GM21619 (cell line): ENCODE measurements around the gene SLC4A11.

Experiments used
- ATAC-seq: cut with Tn5 transposase; IDR thresholded peaks from one replicate; pipeline ENCODE4 v1.9.1; 2021; ENCODE audit not compliant: unreplicated experiment

SLC4A11 gene

DNA sequence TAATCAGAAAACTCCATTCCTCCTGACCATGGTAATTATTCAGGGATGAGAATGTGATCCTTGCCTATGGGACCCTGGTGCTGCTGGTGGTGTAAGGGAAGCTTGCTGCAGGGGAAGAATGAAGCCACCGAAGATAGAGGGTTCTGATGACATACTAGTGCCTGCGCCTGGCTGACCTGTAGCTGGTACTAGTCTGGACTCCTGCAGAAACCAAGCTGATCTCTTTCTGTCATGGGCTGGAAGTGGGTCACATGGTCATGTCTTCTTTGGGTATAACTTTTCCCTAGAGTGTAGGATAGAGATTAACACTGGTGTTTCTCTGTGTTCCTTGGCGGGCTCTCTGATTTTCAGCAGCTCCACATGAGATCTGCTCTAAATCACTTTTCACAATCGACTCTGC, 8.6 kb upstream of the SLC4A11 start:
- ATAC-seq: no peak

DNA sequence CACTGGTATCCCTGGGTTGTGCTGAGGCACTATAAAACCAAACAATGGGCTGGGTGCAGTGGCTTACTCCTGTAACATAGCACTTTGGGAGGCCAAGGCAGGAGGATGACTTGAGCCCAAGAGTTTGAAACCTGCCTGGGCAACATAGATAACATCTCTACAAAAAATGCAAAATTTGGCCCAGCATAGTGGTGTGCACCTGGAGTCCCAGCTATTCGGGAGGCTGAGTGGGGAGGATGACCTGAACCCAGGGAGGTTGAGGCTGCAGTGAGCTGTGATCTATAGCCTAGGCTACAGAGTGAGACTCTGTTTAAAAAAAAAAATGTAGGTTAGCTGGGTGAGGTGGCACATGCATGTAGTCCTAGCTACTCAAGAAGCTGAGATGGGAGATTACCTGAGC, 7.7 kb upstream of the SLC4A11 start:
- no peak for ATAC-seq

DNA sequence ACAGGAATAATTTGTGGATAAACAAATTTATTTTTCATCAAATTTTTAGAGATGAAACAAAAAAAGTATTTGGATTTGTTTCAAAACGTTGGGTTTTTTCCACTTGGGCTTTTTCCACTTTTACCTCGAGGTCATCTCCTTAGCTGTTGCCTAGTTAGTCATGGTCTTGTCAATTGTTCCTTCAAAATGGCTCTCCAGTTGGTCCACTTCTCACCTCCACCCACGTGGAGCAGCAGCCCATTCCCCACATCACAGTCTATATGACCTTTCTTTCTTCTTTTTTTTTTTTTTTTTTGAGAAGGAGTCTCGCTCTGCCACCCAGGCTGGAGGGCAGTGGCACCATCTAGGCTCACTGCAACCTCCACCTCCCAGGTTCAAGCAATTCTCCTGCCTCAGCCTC, 6.7 kb upstream of the SLC4A11 start:
- no peak for ATAC-seq

DNA sequence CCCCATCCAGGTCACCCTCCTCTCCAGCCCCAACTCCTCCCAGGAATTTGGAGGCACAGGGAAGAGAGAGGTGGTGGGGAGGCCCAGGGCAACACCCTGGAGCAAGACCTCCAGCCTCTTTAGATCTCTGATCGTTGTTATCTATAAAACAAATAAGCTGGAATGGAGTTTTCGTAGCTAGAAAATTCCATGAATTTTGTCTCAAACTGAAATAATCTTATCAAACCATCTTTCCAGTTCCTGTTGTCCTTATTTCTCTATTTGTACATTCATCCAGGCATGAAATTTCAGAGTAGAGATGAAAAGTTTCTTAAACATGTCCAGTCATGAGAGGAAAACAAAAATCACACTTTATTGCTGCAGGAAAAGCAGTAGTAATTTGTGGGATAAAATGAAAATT, 6.2 kb upstream of the SLC4A11 start:
- no peak for ATAC-seq

DNA sequence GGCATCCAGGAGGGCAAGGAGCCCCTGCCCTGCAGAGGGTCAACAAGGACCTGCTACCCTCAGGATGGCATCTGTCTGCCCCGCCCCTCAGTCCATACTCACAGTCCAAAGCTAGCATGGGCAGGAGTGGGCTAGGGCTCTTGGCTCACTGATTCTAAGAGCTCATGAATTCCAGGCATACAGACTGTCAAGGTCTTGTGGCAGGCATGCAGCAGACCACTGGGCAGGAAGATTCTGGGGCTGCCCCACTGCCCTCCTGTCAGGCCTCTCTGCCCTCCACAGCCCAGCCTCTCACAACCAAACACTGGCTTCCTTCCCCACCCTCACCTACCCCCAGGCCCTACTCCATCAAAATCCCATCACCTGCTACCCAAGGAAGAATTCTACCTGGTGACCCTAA, 5.6 kb upstream of the SLC4A11 start:
- ATAC-seq: no peak

DNA sequence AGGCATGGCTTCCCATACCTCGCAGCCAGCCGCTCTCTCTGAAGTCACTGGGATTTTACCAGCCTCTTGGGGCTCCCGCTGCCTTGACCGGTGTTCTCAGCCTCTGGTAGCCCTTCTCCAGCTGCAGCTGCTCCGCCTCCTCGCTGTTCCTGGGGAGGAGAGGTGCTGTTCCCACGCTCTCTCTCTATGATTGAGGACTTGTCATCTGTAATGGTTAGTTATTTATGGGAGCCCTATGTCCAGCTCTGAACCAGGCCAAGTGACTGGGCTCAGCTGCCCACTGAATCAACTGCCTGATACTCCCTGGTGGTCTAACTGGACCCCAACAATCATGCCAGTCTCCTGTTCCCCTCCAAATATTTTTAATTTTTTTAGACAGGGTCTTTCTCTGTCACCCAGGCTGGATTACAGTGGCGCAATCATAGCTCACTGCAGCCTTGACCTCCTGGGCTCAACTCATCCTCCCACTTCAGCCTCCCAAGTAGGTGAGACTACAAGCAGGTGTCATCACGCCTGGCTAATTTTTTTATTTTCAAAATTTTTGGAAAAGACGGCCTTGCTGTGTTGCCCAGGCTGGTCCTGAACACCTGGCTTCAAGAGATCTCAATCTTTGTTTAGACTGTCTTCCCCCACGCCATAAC, 4.8 kb upstream of the SLC4A11 start:
- no peak for ATAC-seq

DNA sequence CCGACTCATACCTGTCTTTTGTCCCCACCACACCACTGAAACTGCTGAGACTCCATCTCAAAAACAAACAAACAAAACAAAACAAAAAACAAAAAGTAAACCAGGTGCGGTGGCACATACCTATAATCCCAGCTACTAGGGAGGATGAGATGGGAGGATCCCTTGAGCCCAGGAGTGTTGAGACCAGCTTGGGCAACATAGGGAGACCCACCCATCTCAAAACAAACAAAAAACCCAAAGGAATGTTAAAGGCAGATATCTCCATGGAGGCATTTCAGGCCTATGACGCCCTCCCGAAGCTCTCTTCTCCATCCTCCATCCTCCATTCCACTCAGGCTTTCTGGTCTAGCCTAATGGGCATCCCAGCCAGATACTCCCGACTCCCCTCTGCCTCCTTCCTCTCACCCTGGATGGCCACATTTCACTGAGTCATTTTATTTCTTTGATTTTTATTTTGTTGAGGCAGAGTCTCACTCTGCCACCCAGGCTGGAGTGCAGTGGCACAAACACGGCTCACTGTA, 3.2 kb upstream of the SLC4A11 start:
- no peak for ATAC-seq

DNA sequence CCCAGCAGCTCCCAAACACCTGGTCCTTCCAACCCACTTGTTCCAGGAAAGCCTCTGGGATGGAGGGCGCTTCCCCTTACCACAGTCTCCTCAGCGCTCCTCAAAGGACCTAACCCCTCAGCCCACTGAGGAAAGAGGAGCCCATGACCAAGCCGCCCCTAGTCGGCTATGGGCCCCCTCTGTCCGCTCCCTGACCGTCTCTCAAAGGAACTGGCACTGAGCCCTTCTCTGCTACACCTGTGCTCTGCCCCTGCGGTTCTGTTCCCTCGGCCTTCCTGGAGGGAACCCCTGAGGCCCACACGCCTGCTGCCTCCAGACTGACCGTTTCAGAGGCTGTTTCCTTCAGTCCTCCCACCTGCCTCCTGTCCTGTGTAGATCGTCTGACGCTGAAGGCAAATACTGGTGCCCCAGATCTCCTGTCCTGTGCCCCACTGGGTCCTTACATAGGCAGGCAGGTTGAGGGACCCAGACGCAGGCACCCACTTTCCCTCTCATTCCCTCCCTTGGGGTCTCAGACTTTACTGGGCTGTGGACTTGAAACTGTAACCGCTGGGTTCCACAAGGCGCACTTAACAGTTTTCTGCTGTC, 1.9 kb upstream of the SLC4A11 start:
- ATAC-seq: no peak

DNA sequence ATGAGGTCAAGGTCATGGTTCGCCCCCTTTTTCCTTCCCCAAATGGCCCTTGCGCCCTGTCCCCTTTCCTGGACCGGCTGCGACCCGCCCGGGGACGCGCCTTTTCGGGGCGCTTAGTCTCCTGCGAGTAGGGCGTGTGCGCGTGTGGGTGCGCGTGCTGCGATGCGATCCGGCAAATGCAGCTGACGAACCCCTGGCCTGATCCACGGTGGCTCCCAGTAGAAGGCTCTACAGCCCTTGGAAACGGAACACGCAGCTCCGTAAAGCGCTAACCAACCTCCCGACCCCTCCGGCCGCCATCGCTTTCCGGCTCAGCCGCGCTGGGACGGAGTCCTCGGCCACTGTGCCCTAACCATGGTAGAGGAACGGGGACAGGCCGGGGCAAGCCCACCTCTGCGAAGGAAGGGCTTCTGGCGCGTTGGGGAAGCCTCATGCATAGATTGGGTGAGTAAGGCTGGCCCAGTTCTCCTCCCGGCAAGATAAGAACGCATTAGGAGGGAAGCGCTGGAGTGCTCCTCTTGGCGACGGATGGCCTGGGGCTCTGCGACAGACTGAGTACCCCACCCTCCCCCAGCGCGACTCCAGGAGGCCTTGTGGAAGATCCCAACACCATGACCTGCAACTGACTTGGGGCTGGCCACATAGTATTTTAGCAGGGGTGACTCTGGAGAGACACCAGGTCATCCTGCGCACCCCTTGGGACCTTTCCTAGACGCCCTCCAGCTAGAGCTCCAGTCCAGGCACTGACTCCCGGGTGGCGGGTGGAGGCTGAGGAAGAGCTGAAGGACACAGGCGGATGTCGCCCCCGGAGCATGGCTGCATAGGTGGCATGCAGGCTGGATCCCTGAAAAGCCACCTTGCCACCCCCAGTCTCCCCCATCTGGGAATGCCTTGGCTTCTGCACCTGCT, 1.1 kb upstream of the SLC4A11 start:
- ATAC-seq: no peak

DNA sequence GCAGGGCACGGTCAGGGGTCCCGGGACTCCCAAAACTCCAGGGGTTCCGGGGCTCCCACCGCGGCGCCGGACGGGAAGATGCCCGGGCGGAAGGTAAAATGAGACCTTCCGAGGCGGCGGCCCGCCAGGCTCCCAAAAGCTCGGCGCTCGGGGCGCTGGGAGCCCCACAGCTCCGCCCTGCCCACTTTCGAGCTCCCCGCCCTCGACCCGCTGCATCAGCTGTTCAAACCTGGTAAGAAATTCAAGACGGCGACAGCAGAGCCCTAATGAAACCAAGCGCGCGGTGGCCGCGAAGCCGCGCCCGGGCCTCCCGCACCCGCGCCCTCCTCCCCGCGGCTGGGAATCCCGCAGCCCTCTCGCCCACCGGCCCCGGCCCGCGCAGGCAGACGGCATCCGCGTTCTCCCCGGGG, 369 bp downstream of the SLC4A11 start:
- ATAC-seq: peak; percentile 44

DNA sequence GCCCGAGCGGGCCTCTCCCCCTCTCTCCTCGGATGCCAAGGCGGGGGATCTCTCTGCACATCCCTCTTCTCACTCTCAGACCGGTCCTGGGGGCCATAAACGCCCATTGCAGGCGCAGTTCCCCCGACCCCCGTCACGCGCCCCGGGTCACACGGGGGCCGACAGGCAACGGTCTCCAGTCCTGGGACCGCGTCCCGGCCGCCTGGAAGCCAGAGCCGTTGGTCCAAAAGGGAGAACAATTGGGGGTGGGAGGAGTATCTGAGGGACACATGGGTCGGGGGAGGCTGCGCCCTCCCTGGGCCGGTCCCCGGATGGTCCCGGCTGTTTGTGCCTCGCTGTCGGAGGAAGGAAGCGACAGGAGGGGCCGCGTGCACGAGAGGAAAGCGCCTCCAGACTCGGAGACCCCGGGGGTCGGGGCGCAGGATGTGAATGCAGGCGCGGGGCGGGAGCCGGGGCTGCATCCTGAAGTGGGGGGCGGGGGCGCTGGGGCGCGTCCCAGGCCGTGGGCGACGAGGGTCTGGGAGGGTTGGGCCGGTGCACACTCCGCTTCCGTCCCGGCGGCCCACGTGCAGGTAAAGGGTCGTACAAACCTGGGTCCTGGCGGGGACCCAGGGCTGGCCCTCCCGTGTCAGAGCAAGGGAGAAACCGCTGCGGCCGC, 903 bp downstream of the SLC4A11 start:
- ATAC-seq: peak; percentile 9

DNA sequence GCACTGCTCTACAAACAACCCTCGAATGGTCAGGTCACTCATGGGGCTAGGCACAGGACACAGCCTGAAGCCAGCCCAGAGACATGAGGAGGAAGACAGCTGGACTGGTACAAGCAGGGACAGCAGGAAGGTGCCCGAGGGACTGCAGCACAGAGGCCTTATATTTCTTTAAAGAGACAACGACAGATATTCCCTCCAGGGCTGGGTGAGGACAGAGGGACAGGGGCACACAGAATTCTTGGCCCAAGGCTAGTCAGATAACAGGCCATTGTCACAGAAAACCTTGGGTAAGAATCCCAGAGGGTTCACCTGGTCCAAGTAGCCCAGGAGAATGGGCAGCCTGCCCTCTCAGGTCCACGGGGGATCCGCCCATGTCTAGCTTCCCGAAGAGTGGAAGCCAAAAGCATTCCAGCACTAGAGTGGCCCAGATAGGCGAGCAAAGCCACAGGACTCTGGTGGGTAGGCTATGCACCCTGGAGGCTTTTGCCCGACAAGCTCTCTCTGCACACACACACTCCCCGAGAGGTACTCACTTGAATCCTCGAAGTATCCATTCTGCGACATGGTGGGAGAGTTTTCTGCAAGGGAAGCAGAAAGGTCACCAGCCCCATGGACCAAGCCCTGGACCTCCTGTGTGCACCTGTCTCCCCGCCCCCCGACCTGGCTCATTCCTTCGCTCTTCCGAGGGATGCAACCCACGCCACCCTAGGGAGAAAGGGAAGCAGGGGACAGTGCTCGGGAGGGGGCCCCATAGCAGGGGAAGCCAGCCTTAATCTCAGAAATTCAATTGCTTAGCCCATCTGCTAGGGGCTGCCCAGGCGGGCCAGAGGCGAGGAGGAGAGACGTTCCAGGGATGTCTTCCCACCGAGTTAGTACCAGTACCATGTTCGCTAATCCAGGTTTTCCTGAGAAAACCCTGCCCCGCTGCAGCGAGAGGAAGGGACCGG, 1.7 kb downstream of the SLC4A11 start:
- ATAC-seq: no peak

DNA sequence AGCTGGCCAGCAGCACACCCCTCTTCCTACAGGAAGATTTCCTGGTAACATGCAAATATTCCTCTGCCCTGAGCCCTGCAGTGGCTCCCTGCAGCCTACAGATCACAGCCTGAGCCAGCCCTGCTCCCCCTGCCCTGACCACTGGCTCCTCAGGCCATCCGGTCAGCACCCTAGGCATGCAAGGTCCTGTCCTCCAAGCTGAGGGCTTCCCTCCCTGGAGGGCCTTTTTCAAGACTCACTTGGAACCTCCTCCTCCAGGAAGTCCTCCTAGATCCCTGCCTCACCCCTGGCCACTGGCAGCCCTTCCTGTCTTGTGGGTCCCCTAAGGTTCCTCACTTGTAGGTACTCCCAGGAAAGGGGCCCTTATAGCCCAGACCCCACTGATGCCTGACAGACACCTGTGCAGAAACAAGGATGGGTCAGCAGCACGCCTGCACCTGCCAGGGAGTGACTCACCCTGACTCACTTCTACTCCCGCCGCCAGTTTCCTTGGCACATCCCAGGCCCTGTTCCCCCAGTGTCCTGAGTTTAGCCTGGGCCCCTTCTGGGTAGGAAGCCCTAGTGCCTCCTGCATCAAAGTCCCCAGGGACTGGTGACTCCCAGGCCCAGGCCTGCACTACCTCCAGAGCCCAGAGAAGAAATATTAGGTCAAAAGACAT, 3.2 kb downstream of the SLC4A11 start:
- no peak for ATAC-seq

DNA sequence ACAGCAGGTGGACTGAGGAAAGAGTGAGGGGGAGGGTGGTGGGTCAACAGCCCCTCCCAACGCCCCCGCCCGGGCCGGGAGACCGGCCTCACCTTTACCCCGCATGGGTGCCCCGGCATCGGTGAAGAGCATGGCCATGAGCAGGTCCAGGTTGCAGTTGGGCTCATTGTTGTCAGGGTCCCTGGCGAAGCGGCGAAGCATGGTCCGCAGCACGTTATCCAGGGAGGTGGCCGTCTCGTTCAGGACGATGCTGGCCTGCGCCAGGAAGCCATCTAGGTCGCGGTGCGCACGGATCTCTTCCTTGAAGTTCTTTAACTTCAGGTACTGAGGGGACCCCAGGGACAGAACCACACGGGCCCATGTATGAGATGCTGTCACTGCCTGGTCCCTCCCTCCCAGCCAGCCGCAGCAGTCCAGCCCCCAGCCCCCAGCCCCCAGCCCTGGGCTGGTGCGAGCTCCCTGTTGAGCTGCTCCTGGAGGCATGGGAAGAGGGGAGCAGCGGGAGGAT, 4.9 kb downstream of the SLC4A11 start:
- no peak for ATAC-seq

DNA sequence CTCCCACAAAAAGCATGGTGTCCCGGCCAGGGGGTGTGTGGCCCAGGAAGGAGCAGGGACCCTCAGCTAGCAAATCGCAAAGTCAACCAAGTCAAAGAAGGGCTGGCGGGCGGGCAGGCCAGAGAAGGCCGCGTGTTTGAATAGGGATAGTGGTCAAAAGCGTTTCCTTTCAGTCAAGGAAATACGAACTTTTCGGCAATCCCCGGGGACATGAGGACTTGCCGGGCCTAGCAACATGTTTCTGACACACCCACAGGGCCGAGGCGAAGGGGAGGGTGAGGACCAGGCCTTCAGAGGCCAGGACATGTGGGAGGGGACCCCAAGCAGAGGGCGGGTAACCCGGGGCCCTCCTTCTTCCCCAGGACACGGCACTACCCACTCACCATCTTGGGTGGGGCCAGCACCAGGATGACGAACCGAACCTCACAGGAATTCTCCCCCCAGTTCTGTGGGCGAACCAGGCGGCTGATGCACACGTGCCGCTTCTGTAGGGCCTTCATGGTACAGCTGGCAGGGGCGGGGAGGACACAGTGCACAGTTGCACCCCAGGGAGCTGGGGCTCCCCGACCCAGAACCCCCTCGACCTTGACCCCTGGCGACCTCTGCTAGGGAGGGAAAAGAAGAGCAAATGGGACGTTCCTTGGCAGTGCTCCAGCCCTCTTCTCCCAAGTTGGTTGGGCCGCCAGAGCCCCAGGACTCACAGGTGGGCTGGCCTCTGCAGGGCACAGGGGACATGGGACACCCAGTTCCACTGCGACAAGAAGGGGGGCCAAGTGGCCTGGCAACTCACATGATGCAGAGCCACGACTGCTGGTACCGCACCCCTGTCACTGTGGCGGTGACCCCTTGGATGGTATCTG, 5.6 kb downstream of the SLC4A11 start:
- ATAC-seq: no peak

DNA sequence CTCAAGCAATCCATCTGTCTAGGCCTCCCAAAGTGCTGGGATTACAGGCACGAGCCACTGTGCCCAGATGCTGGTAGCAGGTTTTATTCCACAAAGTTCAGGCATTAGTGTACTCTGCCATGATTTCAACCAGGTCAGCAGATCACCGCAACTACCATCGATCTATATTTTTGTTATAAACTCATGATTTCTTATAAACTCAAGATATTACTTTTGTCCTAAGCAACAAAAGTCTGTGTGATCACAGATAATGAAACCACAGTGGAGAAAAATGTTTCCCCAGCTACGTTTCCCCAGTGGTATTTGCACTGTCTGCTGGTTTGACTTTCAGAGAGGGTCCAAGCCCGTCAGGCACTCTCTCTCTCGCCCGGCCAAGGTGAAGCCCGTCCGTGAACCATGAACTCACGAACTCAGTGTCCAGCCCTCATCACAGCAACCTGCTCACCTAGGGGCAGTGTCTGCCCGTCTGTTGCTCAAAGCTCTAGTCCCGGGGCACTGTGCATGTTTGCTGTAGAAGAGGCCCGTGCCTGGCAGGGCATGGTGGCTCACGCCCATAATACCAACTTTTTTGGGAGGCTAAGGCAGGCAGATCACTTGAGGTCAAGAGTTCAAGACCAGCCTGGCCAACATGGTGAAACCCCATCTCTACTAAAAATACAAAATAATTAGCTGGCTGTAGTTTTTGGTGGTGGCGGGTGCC, 7.0 kb downstream of the SLC4A11 start:
- ATAC-seq: no peak

DNA sequence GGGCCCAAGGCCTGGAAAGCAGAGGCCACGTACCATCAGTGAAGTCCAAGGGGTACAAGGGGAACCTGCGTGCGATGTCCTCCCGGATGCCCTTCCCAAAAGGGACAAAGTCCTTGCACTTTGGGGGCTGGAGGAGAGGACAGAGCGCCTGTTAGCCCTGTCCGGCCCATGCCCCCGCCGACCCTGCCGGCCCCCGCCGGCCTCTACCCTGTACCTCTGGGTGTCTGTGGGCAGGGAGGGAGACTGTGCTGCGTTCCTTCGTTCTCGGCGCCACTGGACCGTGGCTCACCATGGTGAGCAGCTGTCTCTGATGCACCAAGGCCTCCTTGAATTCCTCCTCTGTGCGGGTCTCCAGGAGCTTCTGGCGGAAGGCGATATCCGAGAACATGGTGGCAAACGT, 7.9 kb downstream of the SLC4A11 start:
- ATAC-seq: no peak

DNA sequence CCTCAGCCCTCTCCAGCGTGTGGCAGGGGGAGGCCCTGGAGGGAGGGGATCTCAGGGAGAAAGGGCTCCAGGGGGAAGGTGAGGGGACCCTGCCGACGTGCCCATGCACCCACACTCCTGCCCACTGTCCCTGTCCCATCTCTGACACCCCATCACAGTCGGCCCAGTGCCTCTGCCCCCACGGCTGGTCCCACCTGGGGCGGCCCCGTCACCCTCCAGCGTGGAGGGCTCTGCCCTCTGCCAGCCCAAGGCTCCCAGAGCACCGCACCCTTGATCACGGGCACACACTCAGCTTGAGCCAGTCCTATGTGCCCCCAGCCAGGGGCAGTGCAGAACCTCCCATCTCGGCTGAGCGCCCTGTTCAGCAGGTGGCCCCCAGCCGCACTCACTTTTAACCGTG, 9.2 kb downstream of the SLC4A11 start:
- no peak for ATAC-seq
